ENCODE results near the gene C11orf71. TPM values are rescaled to one million over a fixed set of nuclear protein-coding genes. Genes with fewer than 3 reads are reported as not detected.

C11orf71 gene
- total RNA-seq, 1 experiment from 2014 or later, result 6.2 TPM

- Histone ChIP-seq H3K9me3 (ENCODE audit: control insufficient read depth, insufficient read depth, low read depth, low read length) (no peaks in the 10 kb centered on the region), H3K27me3 (ENCODE audit: control insufficient read depth, insufficient read depth, low read length) (no peaks in the 10 kb centered on the region), H3K36me3 (ENCODE audit: control insufficient read depth, insufficient read depth, low read length) (no peaks in the 10 kb centered on the region), H3K4me1 (ENCODE audit: control insufficient read depth, insufficient read depth, low read length) (peaks cover 20% of the 10 kb centered on the region), H3K27ac (ENCODE audit: low read length) (peak overlapping the region; percentile 88), H3K4me3 (ENCODE audit: low read depth in 2 of 2, low read length in 2 of 2) (peak overlapping the region; percentile 86 to 91)
- ChIA-PET POLR2A (no interaction called here), CTCF (no interaction called here)
- no TSS peak for BruUV-seq (replicated peaks)
- no peak for DNase-seq (ENCODE audit: low read depth, low spot score)
- in situ Hi-C loops (cut with HindIII; ENCODE audit: low pct_unique_long_range_greater_than_20kb, low sequenced_read_pairs) (no loop called here), intact Hi-C loops (cut with micrococcal nuclease; ENCODE audit: unreplicated experiment) (loop anchor here (10.0 kb wide), 1 partner anchor 95 kb away; no protein-coding TSS in a partner anchor)
- TF ChIP-seq SIN3A (IDR thresholded peaks at IDR 0.05; ENCODE audit: borderline replicate concordance, insufficient read depth, low read depth, low read length), result no peak
- TF ChIP-seq TCF7L2 (IDR thresholded peaks at IDR 0.05; ENCODE audit: low read depth, low read length), result no peak
- ATAC-seq, result no peak
Observed at GRCh38 chr11:114440121-114440860, 40.0 kb upstream of the C11orf71 start.

DNA sequence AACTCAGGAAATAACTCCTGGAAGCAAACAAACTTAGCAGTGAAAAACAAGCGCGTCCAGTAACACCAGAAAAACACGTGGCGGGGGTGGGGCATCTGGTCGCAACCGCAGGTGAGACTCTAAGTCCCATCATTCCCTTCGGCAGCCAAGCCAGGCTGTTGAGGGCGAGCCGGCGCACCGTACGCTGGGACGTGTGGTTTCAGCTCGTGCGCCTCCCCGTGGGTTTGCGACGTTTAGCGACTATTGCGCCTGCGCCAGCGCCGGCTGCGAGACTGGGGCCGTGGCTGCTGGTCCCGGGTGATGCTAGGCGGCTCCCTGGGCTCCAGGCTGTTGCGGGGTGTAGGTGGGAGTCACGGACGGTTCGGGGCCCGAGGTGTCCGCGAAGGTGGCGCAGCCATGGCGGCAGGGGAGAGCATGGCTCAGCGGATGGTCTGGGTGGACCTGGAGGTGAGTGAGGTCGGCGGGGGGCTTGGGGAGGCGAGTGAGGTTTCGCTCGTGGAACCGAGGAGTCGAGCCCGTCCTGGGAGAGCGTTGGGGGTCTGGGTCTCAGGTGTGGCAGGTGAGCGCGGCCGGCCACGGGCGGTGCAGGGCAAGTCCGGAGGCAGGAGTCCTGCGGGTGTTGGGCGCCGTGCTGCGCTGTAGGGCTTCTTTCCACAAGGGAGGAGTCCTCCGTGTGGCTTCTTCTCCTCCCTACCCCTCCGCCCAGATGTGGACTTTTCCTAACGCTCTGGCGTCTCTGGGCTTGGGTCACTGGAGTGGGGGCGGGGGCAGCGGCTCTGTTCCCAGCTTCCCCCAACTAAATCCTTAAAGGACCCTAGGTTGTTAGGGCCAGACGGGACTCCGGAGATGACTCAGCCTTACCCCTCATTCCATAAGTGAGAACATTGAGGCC, 39.2 kb upstream of the C11orf71 start, which contains the start of gene REXO2:
Gene REXO2 (plus strand): TSS at position 239 of the 892 bp plus-strand sequence. CDS start 62 bp downstream, at position 301.
- intact Hi-C loops (cut with micrococcal nuclease; ENCODE audit: unreplicated experiment), result loop anchor here (10.0 kb wide), 1 partner anchor 95 kb away; no protein-coding TSS in a partner anchor
- in situ Hi-C loops (cut with HindIII; ENCODE audit: low pct_unique_long_range_greater_than_20kb, low sequenced_read_pairs), result no loop called here
- BruUV-seq (replicated peaks), result no TSS peak

More for the DNA sequence above, 39.2 kb upstream of the C11orf71 start, which contains the start of gene REXO2:
- peak within 1 kb of the TSS; percentile 88 for H3K27ac ChIP-seq (ENCODE audit: low read length)
- CTCF ChIA-PET, result interaction anchor here (0.7 kb wide), 1 partner anchor 877 kb away, joined by 10 read pairs; no protein-coding TSS in a partner anchor
- DNase-seq (ENCODE audit: low read depth, low spot score), result peak; percentile 80
- POLR2A ChIA-PET, result no interaction called here
- no peaks in the 10 kb centered on the region for H3K9me3 ChIP-seq (ENCODE audit: control insufficient read depth, insufficient read depth, low read depth, low read length)
- TF ChIP-seq SIN3A (IDR thresholded peaks at IDR 0.05; ENCODE audit: borderline replicate concordance, insufficient read depth, low read depth, low read length) (0 out of 2 replicates have a peak, but pooled peaks have one; percentile 78), TCF7L2 (IDR thresholded peaks at IDR 0.05; ENCODE audit: low read depth, low read length) (no peak), POLR2AphosphoS5 (IDR thresholded peaks at IDR 0.05; ENCODE audit: low read depth, low read length) (peak; percentile 74)
- TF ChIP-seq, protein P1, sequence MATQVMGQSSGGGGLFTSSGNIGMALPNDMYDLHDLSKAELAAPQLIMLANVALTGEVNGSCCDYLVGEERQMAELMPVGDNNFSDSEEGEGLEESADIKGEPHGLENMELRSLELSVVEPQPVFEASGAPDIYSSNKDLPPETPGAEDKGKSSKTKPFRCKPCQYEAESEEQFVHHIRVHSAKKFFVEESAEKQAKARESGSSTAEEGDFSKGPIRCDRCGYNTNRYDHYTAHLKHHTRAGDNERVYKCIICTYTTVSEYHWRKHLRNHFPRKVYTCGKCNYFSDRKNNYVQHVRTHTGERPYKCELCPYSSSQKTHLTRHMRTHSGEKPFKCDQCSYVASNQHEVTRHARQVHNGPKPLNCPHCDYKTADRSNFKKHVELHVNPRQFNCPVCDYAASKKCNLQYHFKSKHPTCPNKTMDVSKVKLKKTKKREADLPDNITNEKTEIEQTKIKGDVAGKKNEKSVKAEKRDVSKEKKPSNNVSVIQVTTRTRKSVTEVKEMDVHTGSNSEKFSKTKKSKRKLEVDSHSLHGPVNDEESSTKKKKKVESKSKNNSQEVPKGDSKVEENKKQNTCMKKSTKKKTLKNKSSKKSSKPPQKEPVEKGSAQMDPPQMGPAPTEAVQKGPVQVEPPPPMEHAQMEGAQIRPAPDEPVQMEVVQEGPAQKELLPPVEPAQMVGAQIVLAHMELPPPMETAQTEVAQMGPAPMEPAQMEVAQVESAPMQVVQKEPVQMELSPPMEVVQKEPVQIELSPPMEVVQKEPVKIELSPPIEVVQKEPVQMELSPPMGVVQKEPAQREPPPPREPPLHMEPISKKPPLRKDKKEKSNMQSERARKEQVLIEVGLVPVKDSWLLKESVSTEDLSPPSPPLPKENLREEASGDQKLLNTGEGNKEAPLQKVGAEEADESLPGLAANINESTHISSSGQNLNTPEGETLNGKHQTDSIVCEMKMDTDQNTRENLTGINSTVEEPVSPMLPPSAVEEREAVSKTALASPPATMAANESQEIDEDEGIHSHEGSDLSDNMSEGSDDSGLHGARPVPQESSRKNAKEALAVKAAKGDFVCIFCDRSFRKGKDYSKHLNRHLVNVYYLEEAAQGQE (IDR thresholded peaks at IDR 0.05; ENCODE audit: insufficient read depth in 1 of 2, low read depth in 2 of 2, low read length in 1 of 2), result 0 out of 4 replicates have a peak, but pooled peaks of 1 of the 2 experiments have one; percentile 43
- TF ChIP-seq, protein P2, sequence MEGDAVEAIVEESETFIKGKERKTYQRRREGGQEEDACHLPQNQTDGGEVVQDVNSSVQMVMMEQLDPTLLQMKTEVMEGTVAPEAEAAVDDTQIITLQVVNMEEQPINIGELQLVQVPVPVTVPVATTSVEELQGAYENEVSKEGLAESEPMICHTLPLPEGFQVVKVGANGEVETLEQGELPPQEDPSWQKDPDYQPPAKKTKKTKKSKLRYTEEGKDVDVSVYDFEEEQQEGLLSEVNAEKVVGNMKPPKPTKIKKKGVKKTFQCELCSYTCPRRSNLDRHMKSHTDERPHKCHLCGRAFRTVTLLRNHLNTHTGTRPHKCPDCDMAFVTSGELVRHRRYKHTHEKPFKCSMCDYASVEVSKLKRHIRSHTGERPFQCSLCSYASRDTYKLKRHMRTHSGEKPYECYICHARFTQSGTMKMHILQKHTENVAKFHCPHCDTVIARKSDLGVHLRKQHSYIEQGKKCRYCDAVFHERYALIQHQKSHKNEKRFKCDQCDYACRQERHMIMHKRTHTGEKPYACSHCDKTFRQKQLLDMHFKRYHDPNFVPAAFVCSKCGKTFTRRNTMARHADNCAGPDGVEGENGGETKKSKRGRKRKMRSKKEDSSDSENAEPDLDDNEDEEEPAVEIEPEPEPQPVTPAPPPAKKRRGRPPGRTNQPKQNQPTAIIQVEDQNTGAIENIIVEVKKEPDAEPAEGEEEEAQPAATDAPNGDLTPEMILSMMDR (IDR thresholded peaks at IDR 0.05), result peak; percentile 21; the same call in 1 of the 2 replicates
- ATAC-seq, result peak; percentile 99
- H3K36me3 ChIP-seq (ENCODE audit: control insufficient read depth, insufficient read depth, low read length), result no peaks in the 10 kb centered on the region
- no peaks in the 10 kb centered on the region for H3K27me3 ChIP-seq (ENCODE audit: control insufficient read depth, insufficient read depth, low read length)
- H3K4me3 ChIP-seq (ENCODE audit: low read depth in 2 of 2, low read length in 2 of 2), result peak within 1 kb of the TSS; percentile 86 to 91
- H3K4me1 ChIP-seq (ENCODE audit: control insufficient read depth, insufficient read depth, low read length), result peaks cover 20% of the 10 kb centered on the region

Measured in Panc1 (cell line).